NCI-H82 treated with DMSO at 0.1 percent for 48 hours (cell line): ENCODE measurements around the gene ZIC5.

ENCODE experiments used
- DNase-seq: peaks from one replicate; lab custom pipeline; 2025; ENCODE audit not compliant: unreplicated experiment; lab: John Stamatoyannopoulos, UW

The ZIC5 gene

GRCh38 chr13:99987154-99988019, 15.8 kb upstream of the ZIC5 start:
- DNase-seq: no peak

GRCh38 chr13:99986741-99987140, 15.2 kb upstream of the ZIC5 start:
- DNase-seq: no peak

- DNase-seq: no peak
Measured at GRCh38 chr13:99985886-99986527, 14.4 kb upstream of the ZIC5 start.

- no peak for DNase-seq
Measured at GRCh38 chr13:99985241-99985874, 13.8 kb upstream of the ZIC5 start.

GRCh38 chr13:99984461-99985240, 13.1 kb upstream of the ZIC5 start:
- no peak for DNase-seq

- DNase-seq: no peak
Measured at GRCh38 chr13:99983499-99984401, 12.2 kb upstream of the ZIC5 start.

GRCh38 chr13:99982731-99983498, 11.3 kb upstream of the ZIC5 start:
- no peak for DNase-seq

GRCh38 chr13:99982036-99982730, 10.6 kb upstream of the ZIC5 start:
- no peak for DNase-seq

- DNase-seq: no peak
Measured at GRCh38 chr13:99981735-99982035, 10.1 kb upstream of the ZIC5 start, which contains the start of gene ZIC2. ZIC2 (plus strand) TSS chr13:99981784; CDS start chr13:99982065, 281 bp downstream.

- no peak for DNase-seq
Measured at GRCh38 chr13:99980824-99981734, 9.5 kb upstream of the ZIC5 start.

- peak; percentile 64 for DNase-seq
Measured at GRCh38 chr13:99980201-99980823, 8.7 kb upstream of the ZIC5 start.

- DNase-seq: no peak
Measured at GRCh38 chr13:99979453-99980200, 8.1 kb upstream of the ZIC5 start.

- no peak for DNase-seq
Measured at GRCh38 chr13:99978799-99979452, 7.4 kb upstream of the ZIC5 start.

- DNase-seq: no peak
Measured at GRCh38 chr13:99977912-99978798, 6.6 kb upstream of the ZIC5 start.

- DNase-seq: no peak
Measured at GRCh38 chr13:99977334-99977911, 5.9 kb upstream of the ZIC5 start.
